GM21723 (cell line): ENCODE results near the gene HNF1B.
A peak's percentile ranks its signal among the peaks of the same experiment; 100 is the strongest.

Experiments used
- ATAC-seq: cut with Tn5 transposase; IDR thresholded peaks from one replicate; pipeline ENCODE4 v1.9.1; 2021; ENCODE audit warnings: mild to moderate bottlenecking, moderate library complexity; ENCODE audit not compliant: unreplicated experiment

Gene HNF1B

GRCh38 chr17:37674511-37674910, 70.3 kb downstream of the HNF1B start:
- ATAC-seq: no peak

- ATAC-seq: no peak
These were observed 71.5 kb downstream of the HNF1B start for GRCh38 chr17:37673386-37673785.

- ATAC-seq: no peak
These were observed 72.2 kb downstream of the HNF1B start for GRCh38 chr17:37672548-37673078.

DNA sequence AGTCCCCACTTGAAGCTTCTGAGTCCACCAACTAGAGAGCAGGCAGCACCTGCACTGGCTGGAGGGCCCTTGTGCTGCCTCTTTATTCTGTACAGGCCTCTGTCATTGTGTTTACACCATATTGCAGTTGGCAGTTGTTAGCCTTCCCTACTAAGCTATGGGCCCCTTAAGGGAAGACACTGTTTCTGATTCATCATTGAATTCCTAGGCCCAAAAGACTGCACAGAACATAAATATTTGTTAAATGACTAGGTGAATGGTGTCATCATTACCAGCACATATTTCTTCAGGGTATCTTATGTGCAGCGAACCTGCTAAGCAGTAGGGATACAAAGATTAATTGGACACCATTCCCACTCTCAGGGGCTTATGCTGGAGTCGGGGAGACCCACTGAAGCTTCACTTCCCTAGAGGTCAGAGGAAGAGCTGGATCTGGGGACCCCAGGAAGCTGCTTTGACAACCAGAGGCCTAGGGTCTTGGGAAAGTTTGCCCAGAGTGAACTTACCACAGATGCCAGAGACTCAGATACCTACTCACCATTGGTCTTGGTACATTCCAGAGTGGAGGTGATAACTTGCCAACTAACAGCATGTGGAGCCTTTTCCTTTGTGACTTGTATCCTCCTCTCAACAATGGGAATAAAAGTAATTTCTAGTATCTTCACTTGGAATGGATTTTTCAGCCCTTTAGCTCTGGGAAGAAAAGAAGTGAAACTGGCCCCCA, 72.9 kb downstream of the HNF1B start:
- no peak for ATAC-seq

- no peak for ATAC-seq
These were observed 73.6 kb downstream of the HNF1B start for GRCh38 chr17:37671028-37671823.

DNA sequence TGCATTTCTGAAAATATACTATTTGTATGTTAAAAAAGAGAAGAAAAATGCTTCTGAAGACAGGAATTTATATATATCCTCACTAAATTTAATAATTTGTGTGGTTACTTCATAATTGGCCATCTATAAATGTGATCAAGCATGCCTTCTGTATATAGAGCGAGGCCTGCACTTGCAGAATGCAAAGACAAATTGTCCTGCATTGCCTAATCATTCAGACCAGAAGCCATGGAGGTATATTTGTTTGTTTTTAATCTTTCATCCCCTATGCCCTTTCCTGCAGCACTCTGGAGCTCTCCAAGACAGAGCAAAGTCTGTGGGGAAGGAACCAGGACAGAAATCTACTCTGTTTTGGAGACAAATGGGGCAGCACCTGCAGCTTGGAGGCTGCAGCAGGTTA, 77.8 kb downstream of the HNF1B start:
- no peak for ATAC-seq

DNA sequence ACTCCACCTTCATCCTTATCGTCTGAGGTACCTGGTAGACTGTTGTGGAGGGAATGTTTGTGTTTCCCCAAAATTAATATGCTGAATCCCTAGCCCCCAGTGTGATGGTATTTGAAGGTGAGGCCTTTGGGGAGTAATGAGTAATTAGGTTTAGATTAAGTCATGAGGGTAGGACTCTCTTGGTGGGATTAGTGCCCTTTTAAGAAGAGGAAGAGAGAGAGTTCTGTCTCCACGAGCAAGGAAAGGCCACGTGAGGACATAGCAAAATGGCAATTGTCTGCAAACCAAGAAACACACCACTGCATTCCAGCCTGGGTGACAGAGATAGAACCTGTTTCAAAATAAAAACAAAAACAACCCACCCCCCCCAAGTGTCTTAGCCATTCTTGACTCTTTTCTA, 80.6 kb downstream of the HNF1B start:
- ATAC-seq: no peak

GRCh38 chr17:37662353-37662752, 82.5 kb downstream of the HNF1B start:
- no peak for ATAC-seq

GRCh38 chr17:37661400-37662014, 83.4 kb downstream of the HNF1B start:
- ATAC-seq: no peak

- no peak for ATAC-seq
These were observed 84.9 kb downstream of the HNF1B start for GRCh38 chr17:37659925-37660324.

GRCh38 chr17:37657202-37657601, 87.7 kb downstream of the HNF1B start:
- ATAC-seq: no peak

DNA sequence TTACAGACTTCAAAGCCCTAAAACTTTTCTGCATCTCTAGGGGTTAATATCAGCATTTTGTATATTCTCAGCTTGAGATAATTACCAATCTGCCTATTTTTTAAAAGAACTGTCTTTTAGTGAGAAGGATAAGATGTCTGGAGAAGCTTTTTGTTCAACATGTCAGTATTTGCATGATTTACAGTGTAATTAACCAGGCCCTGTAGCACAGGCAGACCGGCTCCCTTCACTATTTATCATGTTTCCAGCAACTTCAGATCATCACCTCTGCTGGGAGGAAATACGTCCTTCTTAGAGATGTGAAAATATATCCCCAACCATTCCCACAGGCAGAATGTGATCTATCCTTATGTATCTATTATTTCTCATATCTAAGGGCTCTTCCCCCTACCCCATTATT, 93.0 kb downstream of the HNF1B start:
- ATAC-seq: no peak

DNA sequence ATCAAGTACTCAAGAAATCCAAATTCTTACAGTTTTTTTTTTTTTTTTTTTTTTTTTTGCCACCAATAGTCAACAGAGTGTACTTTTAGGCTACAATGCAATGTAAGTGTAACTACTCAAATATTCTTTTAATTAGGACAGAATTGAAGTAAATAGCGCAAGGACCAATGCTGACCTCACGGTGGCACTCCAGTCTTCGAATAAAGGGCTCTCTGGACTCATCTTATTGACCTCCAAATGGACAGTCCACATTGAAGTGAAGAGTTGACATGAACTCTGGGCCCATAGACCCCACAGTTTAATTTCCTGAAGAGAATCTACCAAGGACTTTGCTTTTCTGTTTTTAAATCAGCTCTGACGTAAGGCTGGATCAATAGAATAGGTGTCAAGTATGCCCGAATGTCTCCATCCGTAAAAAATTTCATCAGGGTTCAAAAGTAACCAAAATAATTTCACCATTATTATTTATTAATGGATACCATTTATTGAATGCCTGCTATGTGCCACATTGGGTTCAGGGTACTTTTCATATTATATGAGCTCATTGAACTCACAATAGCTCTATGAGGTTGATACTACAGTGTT, 94.3 kb downstream of the HNF1B start:
- no peak for ATAC-seq

DNA sequence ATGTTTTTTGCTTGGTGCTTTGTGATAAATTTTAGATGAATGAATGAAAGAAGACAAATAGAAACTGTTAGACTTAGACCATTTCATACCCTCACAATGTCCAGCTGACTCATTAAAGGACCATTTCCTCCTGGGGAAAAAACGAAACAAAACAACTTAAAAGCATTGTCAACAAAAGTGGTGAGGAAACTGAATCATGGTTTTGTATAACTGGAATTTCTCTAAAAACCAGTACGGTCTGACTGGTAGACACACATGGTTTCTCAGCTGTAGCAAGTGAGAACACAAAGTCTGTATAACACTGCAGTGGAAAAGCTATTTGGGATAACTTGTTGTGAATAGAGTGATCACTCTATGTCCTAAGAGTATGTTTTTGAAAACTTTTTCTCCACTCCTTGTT, 96.3 kb downstream of the HNF1B start:
- ATAC-seq: no peak

GRCh38 chr17:37647856-37648255, 97.0 kb downstream of the HNF1B start:
- ATAC-seq: no peak

DNA sequence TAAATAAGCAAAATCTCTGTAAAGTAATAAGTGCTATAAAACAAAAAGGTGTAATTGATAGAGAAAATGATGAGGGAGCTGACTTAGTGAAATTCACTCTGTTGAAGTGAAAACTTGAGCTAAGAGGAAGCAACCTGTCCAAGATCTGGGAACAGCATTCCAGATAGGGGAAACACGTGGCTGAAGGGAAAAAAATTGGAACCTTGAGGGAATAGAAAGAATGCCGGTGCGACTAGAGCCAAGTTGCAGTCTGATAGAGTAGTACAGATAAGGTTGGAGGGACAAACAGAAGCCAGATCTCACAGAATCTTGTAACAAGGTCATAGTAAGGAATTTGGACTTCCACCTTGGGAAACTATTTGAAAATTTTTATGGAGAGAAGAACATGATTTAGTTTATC, 101.0 kb downstream of the HNF1B start:
- ATAC-seq: no peak

GRCh38 chr17:37643118-37643766, 101.6 kb downstream of the HNF1B start, which contains the start of gene DDX52:
Gene DDX52, minus strand, starts transcription at chr17:37643446. Its CDS starts 26 bp downstream, at chr17:37643420.
- ATAC-seq: peak; percentile 76

GRCh38 chr17:37642681-37643080, 102.2 kb downstream of the HNF1B start:
- no peak for ATAC-seq

GRCh38 chr17:37640015-37640414, 104.8 kb downstream of the HNF1B start:
- ATAC-seq: no peak

GRCh38 chr17:37637956-37638355, 106.9 kb downstream of the HNF1B start:
- no peak for ATAC-seq
